ENCODE measurements around the gene PSD4. TPM values are rescaled to one million over a fixed set of nuclear protein-coding genes. Genes with fewer than 3 reads are reported as not detected.

The PSD4 gene
- polyA plus RNA-seq, 1 of the 3 experiments (the other 2 are of a cell fraction): 0.35 TPM

Other genes with a start within 250 kb of the PSD4 start
- not detected in 2 replicates for gene IL36G, start 196.0 kb upstream of the PSD4 start, polyA plus RNA-seq (2012; rRNA removed)
- gene IL36A, start 168.5 kb upstream of the PSD4 start, polyA plus RNA-seq (2012; rRNA removed): not detected in 2 replicates
- gene IL36B, start 121.1 kb upstream of the PSD4 start, polyA plus RNA-seq (2012; rRNA removed): not detected in 2 replicates
- gene IL36RN, start 114.8 kb upstream of the PSD4 start, polyA plus RNA-seq (2012; rRNA removed): not detected in 2 replicates
- not detected in 2 replicates for gene IL1F10, start 106.0 kb upstream of the PSD4 start, polyA plus RNA-seq (2012; rRNA removed)
- not detected in 2 replicates for gene IL1RN, start 46.4 kb upstream of the PSD4 start, polyA plus RNA-seq (2012; rRNA removed)
- 0.08 and 0.23 TPM in 2 replicates for gene PAX8, start 105.0 kb downstream of the PSD4 start, polyA plus RNA-seq (2012; rRNA removed)

All from SK-N-SH (cell line).